Heart left ventricle (tissue), 13 donors: ENCODE data around the gene VEGFB.
A peak's percentile ranks its signal among the peaks of the same experiment; 100 is the strongest.

Source experiments
- CTCF ChIP-seq, 12 donors: fragments of 200-600 bp; sonication (generic) in 4 of 12; IDR thresholded peaks; one replicate each; pipeline versions ENCODE4 v1.5.0 to v1.8.0; 2018 to 2022; ENCODE audit warnings: antibody characterized with exemption in 12 of 12, mild to moderate bottlenecking in 5 of 12
- POLR2A ChIP-seq, 2 donors: fragments of 450-650 bp; IDR thresholded peaks; one replicate each; pipeline ENCODE4 v1.6.1; 2017; ENCODE audit warnings: antibody characterized with exemption in 2 of 2, mild to moderate bottlenecking in 2 of 2, moderate library complexity in 2 of 2
- donor health status: ischemic (EF 13 %, LVEDD 7.1; RV severe dilation, severe dysfunction).
- donor health status: DM: no; HTN: yes; CAD: no.
- donor health status: DM: no; HTN: no; CAD: no.
- donor health status: ischemic (EF 25% LVEDD 6.9; RV normal size, moderate dysfunction).
- donor health status: ischemic (EF 25% LVEDD 5.7; RV mildly dilated, moderate dysfunction).
- donor health status: ischemic (EF 35%, LVEDD 5.7; RV mildly dilated, moderate dysfunction).
- donor health status: nonischemic (EF 11% LVEDD 7.7; RV severe dilation, severe dysfunction).
- donor health status: DM: yes; HTN: yes; CAD: no.
- donor health status: PGD.
- donor health status: ischemic (EF 29% LVEDD 5.4; RV normal size, mild dysfunction).
- donor health status: nonischemic (EF 23%, LVEDD 6.1; RV moderate dilation, normal function).

GRCh38 chr11:64284962-64285884 lies 50.8 kb downstream of the VEGFB start, which contains the start of gene GPR137:
- TF ChIP-seq CTCF (IDR thresholded peaks at IDR 0.05) (no peak), POLR2A (IDR thresholded peaks at IDR 0.05) (peak in 1 of 2 donors; percentile 52)
